GM04504 (cell line): ENCODE data around the gene LAX1.
"Not testable (repeated sequence)": the region's sequence is repeated elsewhere in the genome, so short reads cannot be mapped to it uniquely, and the experiment has no call there.

Source experiments
- DNase-seq: peaks from one replicate; pipeline ENCODE4 v3.0.0-alpha.2; 2012; ENCODE audit warnings: low read depth

LAX1 gene

DNA sequence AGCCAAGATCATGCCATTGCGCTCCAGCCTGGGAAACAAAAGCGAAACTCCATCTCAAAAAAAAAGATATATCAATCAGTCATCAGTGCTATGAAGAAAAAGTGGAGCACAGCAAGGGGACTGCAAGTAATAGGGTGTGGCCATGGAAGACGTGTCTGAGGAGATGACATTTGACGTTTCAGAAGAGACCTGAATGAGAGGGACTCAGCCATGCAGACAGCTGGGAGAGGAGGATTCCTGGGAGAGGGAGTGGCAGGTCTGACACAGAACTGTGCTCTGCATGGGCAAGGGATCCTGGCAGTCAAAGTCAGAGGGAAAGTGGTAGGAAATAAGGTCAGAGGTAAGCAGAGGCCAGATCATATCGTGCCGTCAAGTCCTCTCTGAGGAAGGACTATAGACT, 3.3 kb downstream of the LAX1 start:
- no peak for DNase-seq

DNA sequence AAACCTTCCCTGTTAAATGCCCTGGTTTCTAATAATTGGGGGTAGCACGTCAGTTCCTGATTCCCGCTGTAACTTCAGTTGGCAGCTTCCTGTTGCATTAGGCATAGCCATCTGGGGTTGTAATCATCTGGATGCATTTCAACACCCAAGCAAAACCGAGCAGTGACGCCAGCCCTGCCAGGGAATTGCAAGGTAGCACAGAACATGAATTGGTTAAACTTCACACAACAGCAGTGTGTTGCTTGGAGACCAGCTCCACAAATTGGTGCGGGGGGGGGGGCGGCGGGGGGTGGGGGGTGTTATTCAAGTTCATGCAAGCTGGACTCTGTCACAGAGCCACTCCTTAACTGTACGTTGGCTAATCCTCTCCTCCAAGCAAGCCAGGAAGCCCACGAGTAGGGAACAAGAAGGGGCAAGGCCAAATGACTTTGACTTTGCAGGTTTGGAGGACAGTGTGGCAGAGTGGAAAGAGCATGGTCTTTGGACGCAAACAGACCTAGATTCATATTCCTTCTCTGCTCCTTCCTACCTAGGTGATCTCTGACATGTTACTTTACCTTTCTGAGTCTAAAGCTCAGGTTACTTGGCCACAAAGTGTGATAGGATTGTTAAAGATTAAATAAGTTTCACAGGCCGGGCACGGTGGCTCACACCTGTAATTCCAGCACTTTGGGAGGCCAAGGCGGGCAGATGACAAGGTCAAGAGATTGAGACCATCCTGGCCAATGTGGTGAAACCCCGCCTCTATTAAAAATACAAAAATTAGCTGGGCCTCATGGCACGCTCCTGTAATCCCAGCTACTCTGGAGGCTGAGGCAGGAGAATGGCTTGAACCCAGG, 4.7 kb downstream of the LAX1 start:
- DNase-seq = peak; percentile 79

DNA sequence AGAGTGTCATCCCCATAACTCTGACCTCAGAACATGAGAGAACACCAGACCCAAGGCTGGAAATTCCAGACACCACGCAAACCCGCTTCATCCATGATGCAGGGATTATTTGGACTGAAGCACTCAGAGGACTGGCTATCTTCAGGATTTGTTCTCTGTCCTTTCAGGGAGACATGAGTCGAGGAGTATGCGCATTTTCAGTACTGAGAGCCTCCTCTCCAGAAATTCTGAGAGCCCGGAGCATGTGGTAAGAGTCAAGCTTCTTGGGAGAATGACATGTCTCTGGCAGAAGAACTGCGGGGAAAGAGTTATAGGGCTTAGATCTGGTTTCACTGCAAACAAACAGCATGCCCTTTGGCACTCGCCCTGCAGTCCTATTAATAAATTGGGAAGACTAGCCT, 6.9 kb downstream of the LAX1 start:
- no peak for DNase-seq

DNA sequence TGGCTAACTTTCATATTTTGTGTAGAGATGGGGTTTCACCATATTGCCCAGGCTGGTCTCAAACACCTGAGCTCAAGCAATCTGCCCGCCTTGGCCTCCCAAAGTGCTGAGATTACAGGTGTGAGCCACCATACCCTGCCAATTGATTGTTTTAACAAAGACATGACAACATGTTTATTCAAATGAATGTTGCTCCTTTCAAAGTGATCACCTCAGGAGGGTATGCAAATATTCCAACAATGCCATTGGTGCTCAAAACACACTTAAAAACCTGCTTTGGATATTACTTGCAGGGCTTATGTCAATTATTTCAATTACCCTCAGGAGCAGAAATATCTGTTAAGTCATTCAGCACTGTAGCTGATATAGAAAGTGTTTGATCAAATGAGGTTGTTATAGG, 7.9 kb downstream of the LAX1 start:
- DNase-seq = no peak

DNA sequence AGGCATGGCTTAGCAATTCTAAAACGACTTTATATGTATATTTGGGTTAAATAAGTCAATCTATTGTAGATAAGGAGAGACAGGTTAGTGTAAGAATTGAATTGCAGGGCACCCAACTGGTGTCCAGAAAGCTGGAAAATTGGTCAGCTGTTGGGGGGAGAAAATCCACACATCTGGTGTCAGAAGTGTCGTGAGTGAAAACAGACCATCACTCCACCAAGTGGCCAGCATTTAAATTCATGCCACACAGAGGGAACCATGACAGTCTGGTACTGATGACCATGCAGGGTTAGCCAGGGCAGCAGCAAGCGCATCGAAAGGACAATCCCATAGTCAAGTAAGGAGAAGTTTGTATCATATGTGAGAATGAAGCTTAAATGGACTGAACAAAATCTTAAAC, 11.7 kb downstream of the LAX1 start:
- DNase-seq = no peak

DNA sequence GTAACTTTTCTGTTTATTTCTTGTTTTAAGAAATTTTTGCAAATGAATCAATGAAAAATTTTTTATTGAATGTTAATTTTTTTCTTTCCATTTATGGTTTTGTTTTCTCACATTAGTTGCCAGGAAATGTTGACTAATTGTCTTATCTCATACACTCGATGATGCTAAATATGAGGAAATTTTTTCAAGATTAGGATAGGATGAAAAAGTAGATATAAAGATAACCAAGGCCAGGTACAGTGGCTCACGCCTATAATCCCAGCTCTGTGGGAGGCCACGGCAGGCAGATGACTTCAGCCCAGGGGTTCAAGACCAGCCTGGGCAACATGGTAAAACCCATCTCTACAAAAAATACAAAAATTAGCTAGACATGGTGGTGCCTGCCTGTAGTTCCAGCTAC, 12.6 kb downstream of the LAX1 start:
- no peak for DNase-seq

DNA sequence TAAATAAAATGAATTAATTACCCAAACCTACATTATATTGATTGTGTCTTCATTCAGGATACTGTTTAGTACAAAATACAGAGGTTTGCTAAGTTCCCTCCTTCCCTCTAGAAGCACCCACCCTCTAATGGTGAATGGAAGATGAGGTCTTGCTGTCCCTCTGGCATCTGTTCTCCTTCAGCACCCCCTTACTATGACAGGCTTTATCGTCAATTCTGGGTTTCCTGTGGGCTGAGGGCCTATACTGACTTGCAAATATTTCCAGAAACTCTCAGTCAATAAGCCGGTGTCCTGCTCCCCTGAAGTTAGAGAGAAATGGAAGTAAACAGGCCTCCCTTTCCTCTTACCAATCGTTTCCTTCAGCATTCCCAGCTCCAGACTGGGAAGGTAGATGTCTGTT, 13.2 kb downstream of the LAX1 start:
- DNase-seq = no peak

DNA sequence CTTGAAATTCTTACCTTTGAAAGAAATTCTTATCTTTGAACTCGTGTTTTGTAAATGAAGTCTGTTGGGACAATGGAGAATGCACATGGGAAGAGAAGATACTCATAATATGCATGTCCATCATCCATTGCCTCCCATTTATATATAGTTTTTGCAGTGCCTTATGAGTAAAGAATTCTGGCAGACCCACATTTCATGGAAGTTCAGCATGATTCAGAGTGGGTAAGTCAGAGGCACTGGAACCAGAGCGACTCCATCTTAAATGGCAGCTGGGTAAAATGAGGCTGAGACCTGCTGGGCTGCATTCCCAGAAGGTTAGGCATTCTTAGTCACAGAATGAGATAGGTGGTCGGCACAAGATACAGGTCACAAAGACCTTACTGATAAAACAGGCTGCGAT, 13.8 kb downstream of the LAX1 start:
- no peak for DNase-seq

DNA sequence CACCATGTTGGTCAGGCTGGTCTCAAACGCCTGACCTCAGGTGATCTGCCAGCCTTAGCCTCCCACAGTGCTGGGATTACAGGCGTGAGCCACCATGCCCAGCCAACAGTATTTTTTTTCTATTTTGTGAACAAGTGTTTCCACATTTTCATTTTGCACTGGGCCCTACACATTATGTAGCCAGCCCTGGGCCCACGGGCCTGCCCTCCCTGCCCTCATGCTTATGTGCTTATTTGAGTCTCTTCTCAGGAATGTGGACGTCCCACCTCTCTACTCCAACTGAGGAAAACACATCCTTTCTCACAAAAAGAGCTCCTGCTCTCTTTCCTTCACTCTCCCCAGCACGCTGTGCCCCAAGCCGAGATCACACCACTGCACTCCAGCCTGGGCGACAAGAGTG, 17.0 kb downstream of the LAX1 start:
- no peak for DNase-seq

DNA sequence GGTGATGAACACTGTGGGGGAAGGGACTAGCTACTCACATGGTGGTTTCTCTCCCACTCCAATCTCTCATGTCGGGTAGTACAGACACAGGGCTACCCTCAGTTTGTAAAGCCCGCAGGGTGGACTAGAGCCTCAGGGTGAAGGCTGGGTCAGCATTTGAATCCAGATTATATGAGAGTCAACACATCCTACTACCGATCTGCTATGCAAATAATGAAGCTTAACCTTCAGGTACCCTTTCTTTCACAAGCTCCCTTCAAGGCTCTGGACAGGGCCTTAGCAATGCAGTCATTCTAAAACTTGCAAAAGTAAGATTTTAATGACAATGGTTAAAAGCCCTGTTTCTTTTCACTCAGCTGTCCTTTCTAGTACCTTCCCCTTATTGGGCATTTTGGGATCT, 25.0 kb downstream of the LAX1 start:
- no peak for DNase-seq

DNA sequence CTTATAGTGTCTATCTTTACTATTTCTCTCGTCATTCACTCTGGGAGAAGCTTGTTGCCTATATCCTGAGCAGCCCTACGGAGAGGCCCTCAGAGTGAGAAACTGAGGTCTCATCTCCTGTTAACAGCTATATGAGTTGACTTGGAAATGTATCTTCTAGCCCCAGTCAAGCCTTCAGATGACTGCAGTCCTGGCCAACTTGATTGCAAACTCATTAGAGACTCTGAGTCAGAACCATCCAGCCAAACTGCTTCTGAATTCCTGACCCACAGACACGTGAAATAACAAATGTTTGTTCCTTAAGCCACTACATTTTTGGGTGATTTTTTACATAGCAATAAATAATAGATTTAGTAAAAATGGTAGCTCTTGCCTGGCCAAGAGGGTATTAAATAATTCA, 26.5 kb downstream of the LAX1 start:
- DNase-seq = no peak

DNA sequence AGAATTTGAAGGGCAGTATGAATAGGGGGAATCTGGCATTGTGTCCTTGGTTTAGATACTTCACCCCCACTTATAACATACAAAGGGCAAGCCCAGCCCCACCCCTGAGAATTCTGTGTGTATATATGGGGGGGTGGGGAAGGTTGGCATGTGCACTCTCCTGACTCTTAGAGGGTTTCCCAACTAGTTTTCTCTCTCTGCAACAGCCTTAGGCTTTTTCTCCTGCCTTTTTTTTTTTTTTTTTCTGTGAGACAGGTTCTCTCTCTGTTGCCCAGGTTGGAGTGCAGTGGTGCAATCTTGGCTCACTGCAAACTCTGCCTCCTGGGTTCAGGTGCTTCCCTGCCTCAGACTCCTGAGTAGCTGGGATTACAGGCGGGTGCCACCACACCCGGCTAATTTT, 27.5 kb downstream of the LAX1 start:
- DNase-seq = no peak

DNA sequence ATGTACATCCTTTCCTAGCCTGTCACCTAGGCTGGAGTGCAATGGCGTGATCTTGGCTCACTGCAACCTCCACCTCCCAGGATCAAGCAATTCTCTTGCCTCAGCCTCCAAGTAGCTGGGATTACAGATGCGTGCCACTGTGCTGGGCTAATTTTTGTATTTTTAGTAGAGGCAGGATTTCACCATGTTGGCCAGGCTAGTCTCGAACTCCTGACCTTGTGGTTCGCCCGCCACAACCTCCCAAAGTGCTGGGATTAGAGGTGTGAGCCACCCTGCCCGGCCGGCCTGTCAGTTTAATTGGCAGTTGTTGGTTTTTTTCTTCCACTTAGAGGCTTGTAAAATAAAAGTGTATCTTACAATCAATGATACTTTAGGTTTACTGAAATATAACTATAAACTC, 28.6 kb downstream of the LAX1 start:
- DNase-seq = not testable (repeated sequence)

DNA sequence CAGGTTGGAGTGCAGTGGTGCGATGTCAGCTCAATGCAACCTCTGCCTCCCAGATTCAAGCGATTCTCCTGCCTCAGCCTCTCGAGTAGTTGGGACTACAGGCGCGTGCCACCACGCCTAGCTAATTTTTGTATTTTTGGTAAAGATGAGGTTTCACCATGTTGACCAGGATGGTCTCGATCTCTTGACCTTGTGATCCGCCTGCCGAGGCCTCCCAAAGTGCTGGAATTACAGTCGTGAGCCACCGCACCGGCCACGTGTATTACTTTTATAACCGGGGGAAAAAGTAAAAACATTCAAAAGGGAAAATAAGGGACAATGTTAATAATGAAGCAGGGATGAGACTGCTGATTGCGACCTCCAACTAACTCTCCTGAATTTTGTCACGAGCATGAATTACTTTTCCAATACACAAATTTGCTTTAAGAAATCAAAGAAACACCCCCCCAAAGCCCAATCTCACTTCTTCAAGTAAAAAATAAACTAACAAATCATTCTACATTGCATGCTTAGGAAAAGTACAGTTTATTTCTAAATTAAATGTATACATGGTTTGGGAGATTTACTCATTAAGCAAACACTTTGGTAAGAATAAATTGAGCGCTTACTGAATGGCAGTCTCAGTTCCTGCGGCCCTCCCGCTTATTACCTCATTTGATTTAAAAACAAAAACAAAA, 29.9 kb downstream of the LAX1 start:
- no peak for DNase-seq

DNA sequence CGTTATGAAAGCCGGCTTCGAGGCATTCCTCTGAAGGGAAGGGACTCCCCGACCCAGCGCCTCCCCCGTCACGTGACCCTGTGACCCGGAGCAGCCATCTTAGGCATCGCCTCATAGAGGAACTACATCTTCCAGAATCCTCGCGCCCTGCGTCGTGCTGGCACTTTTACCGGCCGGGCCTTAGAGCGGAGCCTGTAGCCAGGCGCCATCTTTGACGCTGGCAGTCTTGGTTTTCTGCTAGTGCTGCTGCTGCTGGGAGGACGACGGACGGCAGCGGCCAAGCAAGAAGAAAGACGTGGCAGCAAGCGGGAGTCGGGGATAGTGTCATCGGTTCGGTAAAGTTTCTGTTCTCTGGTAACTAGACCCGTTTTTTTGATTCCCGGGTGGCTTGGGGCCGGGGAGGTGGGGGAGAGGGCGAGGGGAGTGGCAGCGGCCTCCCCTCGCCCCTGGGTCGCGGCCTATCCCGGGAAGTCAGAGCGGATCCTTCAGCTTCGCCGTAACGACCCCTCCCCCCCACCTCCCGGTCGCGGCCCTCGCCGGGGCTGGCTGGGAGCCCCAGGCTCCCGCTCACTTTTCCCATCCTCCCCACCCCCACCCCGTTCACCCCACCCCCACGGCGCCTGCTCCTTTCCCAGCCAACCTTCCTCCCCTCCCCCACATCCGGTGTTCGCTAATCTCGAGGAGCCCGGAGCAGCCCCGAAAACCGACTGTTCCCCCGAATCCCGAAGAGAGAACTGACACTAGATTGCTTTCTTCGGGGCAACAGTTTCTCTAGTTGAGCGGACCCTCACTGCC, 30.7 kb downstream of the LAX1 start, which contains the start of the genes ZBED6 and ZC3H11A:
Gene ZBED6 (plus strand): TSS at position 183 of the 795 bp plus-strand sequence. CDS start 1,900 bp downstream, outside the sequence.
Gene ZC3H11A (plus strand): TSS at position 183 of the 795 bp plus-strand sequence. CDS start 21,448 bp downstream, outside the sequence.
- peak; percentile 97 for DNase-seq

DNA sequence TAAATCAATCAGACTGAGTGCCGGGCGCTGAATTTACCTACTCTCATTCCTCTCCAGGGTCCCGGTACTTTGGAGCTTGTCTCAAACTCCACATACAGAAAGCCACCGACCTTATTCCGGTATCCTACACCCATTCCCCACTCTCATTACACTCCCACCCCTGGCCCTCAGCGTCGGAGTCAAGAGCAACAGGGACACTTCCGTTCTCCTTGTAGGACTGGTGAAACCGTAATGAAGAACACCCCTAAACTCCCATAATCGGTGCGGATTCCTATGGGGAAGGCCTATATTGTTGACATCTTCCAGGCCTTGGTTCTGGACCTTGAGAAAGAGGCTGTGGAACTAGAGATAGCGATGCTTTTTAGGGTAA, 31.2 kb downstream of the LAX1 start:
- peak; percentile 16 for DNase-seq

DNA sequence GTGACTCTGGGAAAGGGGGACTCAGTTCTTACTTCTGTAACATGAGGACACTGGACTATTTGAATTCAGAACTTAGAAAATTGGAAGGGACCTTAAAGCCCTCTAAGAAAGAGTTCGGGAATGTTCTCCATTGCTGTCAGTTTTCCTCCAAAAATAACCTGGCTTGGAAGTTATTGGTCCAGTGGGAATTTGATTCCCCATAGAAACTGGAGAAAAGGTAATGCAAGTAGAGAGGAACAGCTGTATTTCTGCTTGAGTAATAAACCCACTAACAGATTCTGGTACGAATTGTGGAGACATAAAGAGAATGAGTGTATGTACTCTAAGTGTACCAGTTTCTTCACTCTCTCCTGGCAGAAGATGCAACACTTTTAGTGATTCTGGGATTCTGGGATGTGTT, 32.2 kb downstream of the LAX1 start:
- no peak for DNase-seq

DNA sequence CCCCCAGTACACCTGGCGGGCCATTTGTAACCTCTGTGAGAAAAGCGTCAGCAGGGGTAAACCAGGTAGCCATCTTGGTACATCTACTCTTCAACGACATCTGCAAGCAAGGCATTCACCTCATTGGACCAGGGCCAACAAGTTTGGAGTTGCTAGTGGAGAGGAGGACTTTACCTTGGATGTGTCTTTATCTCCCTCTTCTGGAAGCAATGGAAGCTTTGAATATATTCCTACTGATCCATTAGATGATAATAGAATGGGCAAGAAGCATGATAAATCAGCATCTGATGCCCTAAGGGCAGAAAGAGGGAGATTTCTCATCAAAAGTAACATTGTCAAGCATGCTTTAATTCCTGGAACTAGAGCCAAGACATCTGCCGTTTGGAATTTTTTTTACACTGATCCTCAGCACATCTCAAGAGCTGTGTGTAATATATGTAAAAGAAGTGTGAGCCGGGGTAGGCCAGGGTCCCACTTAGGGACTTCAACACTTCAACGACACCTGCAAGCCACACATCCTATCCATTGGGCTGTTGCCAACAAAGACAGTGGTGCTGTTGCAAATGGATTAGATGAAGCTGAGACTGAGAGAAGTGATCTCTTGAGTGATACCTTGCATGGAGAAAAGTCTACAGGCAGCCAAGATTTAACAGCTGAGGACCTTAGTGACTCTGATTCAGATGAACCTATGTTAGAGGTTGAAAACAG, 33.1 kb downstream of the LAX1 start:
- DNase-seq = peak; percentile 23

DNA sequence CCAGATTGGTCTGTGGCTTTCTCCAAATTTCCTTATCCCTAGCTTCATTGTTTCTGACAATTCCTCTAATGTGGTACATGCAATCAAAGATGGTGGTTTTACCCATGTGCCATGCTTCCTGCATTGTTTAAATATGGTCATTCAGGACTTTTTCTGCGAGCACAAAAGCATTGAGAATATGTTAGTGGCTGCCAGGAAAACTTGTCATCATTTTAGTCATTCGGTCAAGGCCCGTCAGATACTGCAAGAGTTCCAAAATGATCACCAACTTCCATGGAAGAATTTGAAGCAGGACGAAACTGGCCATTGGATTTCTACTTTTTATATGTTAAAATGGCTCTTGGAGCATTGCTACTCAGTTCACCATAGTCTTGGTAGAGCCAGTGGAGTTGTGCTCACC, 34.2 kb downstream of the LAX1 start:
- no peak for DNase-seq

DNA sequence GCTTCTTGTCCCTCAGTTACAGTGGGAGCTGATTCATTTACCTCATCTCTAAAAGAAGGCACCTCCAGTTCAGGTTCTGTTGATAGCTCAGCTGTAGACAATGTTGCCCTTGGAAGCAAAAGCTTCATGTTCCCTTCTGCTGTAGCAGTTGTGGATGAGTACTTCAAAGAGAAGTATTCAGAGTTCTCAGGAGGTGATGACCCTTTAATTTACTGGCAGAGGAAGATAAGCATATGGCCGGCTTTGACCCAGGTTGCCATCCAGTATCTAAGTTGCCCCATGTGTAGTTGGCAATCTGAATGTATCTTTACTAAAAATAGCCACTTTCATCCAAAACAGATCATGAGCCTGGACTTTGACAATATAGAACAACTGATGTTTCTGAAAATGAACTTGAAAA, 35.0 kb downstream of the LAX1 start:
- no peak for DNase-seq

DNA sequence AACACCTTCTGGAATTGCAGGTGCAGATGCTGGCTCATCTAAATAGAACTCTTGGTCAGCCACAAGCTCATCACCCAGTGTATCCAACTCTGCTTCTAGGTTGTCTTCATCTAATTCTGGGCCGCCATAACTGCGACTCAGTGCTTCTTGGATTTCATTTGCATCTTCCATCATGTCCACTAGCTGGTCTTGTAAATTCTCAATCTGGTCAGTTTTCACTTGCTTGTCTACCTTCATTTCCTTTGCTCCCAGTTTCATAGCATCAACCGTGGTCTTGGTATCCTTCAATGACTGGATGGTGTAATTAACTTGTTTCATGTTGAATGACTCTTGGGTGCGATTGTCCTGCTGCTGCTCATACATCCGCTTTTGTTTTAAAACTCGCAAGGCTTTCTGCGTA, 40.7 kb downstream of the LAX1 start:
- DNase-seq = no peak

DNA sequence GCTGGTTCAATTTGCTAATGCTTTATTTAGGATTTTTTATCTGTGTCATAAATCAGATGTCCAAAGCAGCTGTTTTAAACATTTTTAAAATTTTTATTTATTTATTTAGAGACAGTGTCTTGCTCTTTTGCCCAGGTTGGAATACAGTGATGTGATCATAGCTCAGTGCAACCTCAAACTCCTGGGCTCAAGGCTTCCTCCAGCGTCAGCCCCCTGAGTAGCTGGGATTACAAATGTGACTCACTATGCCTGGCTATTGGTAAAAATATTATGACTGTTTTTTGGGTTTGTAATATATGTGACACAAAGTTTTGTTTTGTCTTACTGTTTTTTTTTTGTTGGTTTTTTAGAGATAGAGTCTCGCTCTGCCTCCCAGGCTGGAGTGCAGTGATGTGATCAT, 42.2 kb downstream of the LAX1 start:
- peak; percentile 83 for DNase-seq
